ENCODE results near the gene FADS2. TPM values are rescaled to one million over a fixed set of nuclear protein-coding genes. Genes with fewer than 3 reads are reported as not detected.

Gene FADS2
- polyA plus RNA-seq, 2 of the 4 experiments (the other 2 are of a cell fraction), result 215 to 391 TPM

DNA sequence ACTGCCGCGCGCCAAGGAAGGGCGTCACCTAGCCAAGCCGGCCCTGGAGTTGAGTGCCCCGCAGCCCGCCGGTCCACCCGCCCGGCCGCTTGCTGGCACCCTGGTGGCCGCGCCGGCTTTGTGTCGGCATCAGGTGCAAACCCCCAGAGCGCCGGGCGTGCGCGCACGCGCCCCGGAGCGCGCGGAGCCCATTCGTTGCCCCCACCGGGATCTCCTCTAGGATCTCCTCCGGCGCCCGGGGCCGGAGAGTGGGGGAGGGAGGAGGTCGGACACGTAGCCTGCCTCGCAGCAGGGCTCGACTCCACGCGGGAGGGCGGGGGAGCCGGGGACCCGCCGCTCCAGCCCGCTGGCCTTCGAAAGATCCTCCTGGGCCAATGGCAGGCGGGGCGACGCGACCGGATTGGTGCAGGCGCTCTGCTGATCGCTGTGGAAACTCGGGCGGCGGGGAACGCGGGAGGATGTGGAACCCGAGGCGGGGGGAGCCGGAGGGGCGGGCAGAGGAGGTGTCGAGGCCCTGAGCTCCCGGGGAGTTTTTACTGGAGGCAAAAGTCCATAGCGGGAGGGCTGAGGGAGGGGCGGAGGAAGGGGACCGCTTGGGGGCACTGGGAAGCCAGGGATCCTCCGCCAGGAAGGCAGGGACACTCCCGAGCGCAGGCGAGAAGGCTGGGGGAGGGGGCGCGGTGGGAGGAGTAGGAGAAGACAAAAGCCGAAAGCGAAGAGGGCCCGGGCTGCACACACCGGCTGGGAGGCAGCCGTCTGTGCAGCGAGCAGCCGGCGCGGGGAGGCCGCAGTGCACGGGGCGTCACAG is at the start of gene FADS2 (continued):
- TF ChIP-seq NPAS2 (CRISPR knock-in tag; IDR thresholded peaks at IDR 0.05; ENCODE audit: borderline replicate concordance) (no peak), NR3C1 (IDR thresholded peaks at IDR 0.05) (no peak), RNF2 (IDR thresholded peaks at IDR 0.05; ENCODE audit: borderline replicate concordance, low read depth) (no peak), CHD4 (IDR thresholded peaks at IDR 0.05; ENCODE audit: borderline replicate concordance) (no peak), PHF8 (IDR thresholded peaks at IDR 0.05; ENCODE audit: borderline replicate concordance, low read depth) (peak; percentile 2; the same call in 1 of the 2 replicates), NFE2L2 (conservative IDR thresholded peaks at IDR 0.05; ENCODE audit: low read length) (no peak), HOXA7 (CRISPR knock-in tag; IDR thresholded peaks at IDR 0.05) (no peak; the same call in 1 of the 2 replicates), MYC (IDR thresholded peaks at IDR 0.05; ENCODE audit: borderline replicate concordance, low read length) (no peak), JUNB (IDR thresholded peaks at IDR 0.05) (no peak), RARB (CRISPR knock-in tag; IDR thresholded peaks at IDR 0.05) (0 out of 2 replicates have a peak, but pooled peaks have one; percentile 40), KDM1A (IDR thresholded peaks at IDR 0.05; ENCODE audit: low read depth) (no peak)
- TF ChIP-seq, protein P1, sequence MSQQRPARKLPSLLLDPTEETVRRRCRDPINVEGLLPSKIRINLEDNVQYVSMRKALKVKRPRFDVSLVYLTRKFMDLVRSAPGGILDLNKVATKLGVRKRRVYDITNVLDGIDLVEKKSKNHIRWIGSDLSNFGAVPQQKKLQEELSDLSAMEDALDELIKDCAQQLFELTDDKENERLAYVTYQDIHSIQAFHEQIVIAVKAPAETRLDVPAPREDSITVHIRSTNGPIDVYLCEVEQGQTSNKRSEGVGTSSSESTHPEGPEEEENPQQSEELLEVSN (IDR thresholded peaks at IDR 0.05; ENCODE audit: borderline replicate concordance, low read depth), result peak; percentile 88
- TF ChIP-seq, protein P2, sequence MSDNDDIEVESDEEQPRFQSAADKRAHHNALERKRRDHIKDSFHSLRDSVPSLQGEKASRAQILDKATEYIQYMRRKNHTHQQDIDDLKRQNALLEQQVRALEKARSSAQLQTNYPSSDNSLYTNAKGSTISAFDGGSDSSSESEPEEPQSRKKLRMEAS (IDR thresholded peaks at IDR 0.05), result peak; percentile 85
- TF ChIP-seq, protein P3, sequence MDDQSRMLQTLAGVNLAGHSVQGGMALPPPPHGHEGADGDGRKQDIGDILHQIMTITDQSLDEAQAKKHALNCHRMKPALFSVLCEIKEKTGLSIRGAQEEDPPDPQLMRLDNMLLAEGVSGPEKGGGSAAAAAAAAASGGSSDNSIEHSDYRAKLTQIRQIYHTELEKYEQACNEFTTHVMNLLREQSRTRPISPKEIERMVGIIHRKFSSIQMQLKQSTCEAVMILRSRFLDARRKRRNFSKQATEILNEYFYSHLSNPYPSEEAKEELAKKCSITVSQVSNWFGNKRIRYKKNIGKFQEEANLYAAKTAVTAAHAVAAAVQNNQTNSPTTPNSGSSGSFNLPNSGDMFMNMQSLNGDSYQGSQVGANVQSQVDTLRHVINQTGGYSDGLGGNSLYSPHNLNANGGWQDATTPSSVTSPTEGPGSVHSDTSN (IDR thresholded peaks at IDR 0.05), result peak; percentile 73

DNA sequence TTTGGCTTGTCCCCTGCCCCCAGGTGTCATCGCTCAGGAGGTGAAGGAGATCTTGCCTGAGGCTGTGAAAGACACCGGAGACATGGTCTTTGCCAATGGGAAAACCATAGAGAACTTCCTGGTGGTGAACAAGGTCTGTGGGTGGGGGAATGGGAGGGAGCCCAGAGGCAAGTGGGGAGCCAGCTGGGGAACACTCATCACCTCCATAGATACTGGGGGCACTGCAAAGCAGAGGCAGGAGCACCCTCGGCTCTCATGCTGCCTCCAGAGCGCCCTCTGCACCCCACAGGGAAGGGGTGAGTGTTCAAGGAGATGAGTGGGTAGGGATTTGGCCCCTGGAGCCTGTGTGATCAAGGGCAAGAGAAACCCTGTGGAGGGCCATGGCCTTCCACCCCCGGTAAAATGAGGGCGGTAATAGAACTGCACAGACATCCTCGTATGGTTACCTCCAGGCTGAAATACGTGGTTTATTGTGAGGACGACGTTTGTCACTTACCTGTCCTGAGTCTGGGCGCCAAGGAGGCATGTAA is 49.7 kb upstream of the FADS2 start:
- 90% methylated on average over 10 of the region's 11 CpGs for WGBS (ENCODE audit: missing lambda C conversion rate)
- no peak overlapping the region for H3K4me2 ChIP-seq
- H3K9me3 ChIP-seq, result no peaks in the 10 kb centered on the region
- H3K4me1 ChIP-seq, result peaks cover 6% of the 10 kb centered on the region; the same call in 2 of the 3 replicates
- no peak overlapping the region for H3K27ac ChIP-seq
- CTCF ChIA-PET, result interaction anchor here (0.9 to 5.4 kb wide), 7 partner anchors 8 to 330 kb away, joined by 3 to 71 read pairs (median 6); no protein-coding TSS in a partner anchor
- POLR2A ChIA-PET, result no interaction called here
- no peak for FAIRE-seq
- TF ChIP-seq JUNB (IDR thresholded peaks at IDR 0.05) (no peak), POLR2AphosphoS2 (conservative IDR thresholded peaks at IDR 0.05; ENCODE audit: low read length) (no peak), NR3C1 (IDR thresholded peaks at IDR 0.05) (no peak), JUN (IDR thresholded peaks at IDR 0.05) (no peak), RNF2 (IDR thresholded peaks at IDR 0.05; ENCODE audit: borderline replicate concordance, low read depth) (no peak)
- TF ChIP-seq, protein P4, sequence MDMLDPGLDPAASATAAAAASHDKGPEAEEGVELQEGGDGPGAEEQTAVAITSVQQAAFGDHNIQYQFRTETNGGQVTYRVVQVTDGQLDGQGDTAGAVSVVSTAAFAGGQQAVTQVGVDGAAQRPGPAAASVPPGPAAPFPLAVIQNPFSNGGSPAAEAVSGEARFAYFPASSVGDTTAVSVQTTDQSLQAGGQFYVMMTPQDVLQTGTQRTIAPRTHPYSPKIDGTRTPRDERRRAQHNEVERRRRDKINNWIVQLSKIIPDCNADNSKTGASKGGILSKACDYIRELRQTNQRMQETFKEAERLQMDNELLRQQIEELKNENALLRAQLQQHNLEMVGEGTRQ (IDR thresholded peaks at IDR 0.05), result no peak
- TF ChIP-seq, protein P5, sequence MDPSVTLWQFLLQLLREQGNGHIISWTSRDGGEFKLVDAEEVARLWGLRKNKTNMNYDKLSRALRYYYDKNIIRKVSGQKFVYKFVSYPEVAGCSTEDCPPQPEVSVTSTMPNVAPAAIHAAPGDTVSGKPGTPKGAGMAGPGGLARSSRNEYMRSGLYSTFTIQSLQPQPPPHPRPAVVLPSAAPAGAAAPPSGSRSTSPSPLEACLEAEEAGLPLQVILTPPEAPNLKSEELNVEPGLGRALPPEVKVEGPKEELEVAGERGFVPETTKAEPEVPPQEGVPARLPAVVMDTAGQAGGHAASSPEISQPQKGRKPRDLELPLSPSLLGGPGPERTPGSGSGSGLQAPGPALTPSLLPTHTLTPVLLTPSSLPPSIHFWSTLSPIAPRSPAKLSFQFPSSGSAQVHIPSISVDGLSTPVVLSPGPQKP (IDR thresholded peaks at IDR 0.05; ENCODE audit: low read depth, low read length), result no peak
- H3K4me3 ChIP-seq, result no peak overlapping the region
- ATAC-seq, result no peak
- DNase-seq (ENCODE audit: low read depth in 1 of 2, low spot score in 1 of 2), result no peak

All from A549 (cell line).